ENCODE measurements around the gene PRRT1B. TPM values are rescaled to one million over a fixed set of nuclear protein-coding genes. Genes with fewer than 3 reads are reported as not detected.

The PRRT1B gene
- polyA plus RNA-seq, 1 donor from 2014 or later = not detected

DNA sequence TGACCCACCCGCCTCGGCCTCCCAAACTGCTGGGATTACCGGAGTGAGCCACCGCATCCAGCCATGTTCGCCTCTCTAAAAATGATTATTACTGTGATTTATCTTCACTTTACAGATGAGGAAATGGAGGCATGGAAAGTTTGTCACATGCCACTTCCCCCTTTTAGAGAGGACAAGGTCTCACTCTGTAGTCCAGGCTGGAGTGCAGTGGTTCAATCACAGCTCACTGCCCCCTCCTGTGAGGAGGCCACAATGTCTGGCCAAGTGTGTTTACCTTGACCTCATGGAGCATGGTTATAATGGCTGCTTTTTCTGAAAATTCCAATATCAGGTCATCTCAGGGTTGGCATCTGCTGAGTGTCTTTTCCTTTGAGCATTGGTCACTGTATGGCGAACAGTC, 6.7 kb downstream of the PRRT1B start:
- Mint-ChIP-seq H3K9me3 (peaks cover 2 to 10% (median 9%) of the 10 kb centered on the region in 3 donors), H3K4me1 (peaks cover 0 to 2% (median 0%) of the 10 kb centered on the region in 3 donors), H3K27ac (no peak overlapping the region), H3K27me3 (peaks cover 57% of the 10 kb centered on the region), H3K36me3 (peaks cover 4% of the 10 kb centered on the region), H3K4me3 (no peak overlapping the region)

- H3K4me1 Mint-ChIP-seq = peaks cover 0 to 2% (median 0%) of the 10 kb centered on the region in 3 donors
- H3K27me3 Mint-ChIP-seq = peaks cover 35% of the 10 kb centered on the region
- peaks cover 2% of the 10 kb centered on the region for H3K36me3 Mint-ChIP-seq
- no peak overlapping the region for H3K4me3 Mint-ChIP-seq
- H3K27ac Mint-ChIP-seq = no peak overlapping the region
- peaks cover 0 to 2% (median 1%) of the 10 kb centered on the region in 3 donors for H3K9me3 Mint-ChIP-seq
Measured at GRCh38 chr9:131554087-131554842, 8.9 kb downstream of the PRRT1B start.

- H3K36me3 Mint-ChIP-seq = peaks cover 2% of the 10 kb centered on the region
- peaks cover 29% of the 10 kb centered on the region for H3K27me3 Mint-ChIP-seq
- peaks cover 0 to 2% (median 0%) of the 10 kb centered on the region in 3 donors for H3K9me3 Mint-ChIP-seq
- H3K27ac Mint-ChIP-seq = no peak overlapping the region
- H3K4me3 Mint-ChIP-seq = no peak overlapping the region
- H3K4me1 Mint-ChIP-seq = peaks cover 0 to 2% (median 0%) of the 10 kb centered on the region in 3 donors
Measured at GRCh38 chr9:131554843-131555351, 9.6 kb downstream of the PRRT1B start.

DNA sequence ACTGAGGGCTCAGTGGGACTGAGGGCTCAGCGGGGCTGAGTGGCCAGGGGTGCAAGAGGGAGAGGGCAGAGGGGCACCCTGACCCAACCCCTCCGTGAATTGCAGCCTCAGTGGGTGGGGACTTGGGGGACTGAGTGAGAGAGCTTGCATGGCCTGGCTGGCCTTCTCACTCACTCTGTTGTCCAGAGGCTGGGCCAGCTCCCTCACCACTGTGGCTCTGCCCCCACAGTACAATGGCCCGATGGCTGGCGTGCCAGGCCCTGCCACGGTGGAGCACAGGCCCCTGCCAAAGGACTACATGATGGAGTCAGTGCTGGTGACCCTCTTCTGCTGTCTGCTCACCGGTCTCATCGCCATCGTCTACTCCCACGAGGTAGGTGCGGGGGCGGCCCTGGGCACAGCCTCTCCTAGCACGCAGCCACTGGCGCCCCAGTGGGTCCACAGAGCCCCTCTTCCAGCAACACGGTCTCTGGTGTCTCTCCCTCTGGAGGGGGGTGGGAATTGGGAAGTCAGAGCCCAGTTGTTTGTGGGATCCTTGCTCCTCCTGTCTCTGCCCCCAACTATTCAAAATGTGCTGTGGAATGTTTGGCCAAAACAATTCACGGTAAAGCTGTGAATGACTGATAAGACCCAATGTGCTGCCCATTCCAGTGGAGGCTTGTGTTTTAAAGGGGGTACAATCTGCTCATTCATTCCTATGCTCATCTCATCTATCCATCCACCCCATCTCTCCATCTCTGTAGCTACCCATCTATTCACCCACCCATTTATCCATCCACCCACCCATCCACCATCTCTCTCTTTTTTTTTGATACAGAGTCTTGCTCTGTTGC, 10.7 kb downstream of the PRRT1B start:
- peaks cover 0 to 2% (median 0%) of the 10 kb centered on the region in 3 donors for H3K4me1 Mint-ChIP-seq
- no peak overlapping the region for H3K4me3 Mint-ChIP-seq
- no peaks in the 10 kb centered on the region for H3K36me3 Mint-ChIP-seq
- H3K27me3 Mint-ChIP-seq = peaks cover 26% of the 10 kb centered on the region
- H3K9me3 Mint-ChIP-seq = peaks cover 0 to 2% (median 0%) of the 10 kb centered on the region in 3 donors
- H3K27ac Mint-ChIP-seq = peak overlapping the region in 1 of 3 donors; percentile 82

GRCh38 chr9:131557855-131558548, 12.7 kb downstream of the PRRT1B start:
- Mint-ChIP-seq H3K4me3 (peak overlapping the region in 1 of 4 donors; percentile 37), H3K4me1 (peaks cover 0 to 2% (median 0%) of the 10 kb centered on the region in 3 donors), H3K27ac (peak overlapping the region in 1 of 3 donors; percentile 50), H3K36me3 (peaks cover 2% of the 10 kb centered on the region), H3K9me3 (peaks cover 0 to 6% (median 0%) of the 10 kb centered on the region in 3 donors), H3K27me3 (peaks cover 23% of the 10 kb centered on the region)

- Mint-ChIP-seq H3K9me3 (peaks cover 0 to 6% (median 0%) of the 10 kb centered on the region in 3 donors), H3K27ac (peak overlapping the region in 2 of 3 donors; percentile 31 to 50), H3K27me3 (peaks cover 12% of the 10 kb centered on the region)
Measured at GRCh38 chr9:131559421-131560000, 14.2 kb downstream of the PRRT1B start.

GRCh38 chr9:131562032-131562959, 17.0 kb downstream of the PRRT1B start:
- H3K4me1 Mint-ChIP-seq = peaks cover 0 to 1% (median 0%) of the 10 kb centered on the region in 3 donors
- peaks cover 2% of the 10 kb centered on the region for H3K36me3 Mint-ChIP-seq
- peaks cover 0 to 6% (median 0%) of the 10 kb centered on the region in 3 donors for H3K9me3 Mint-ChIP-seq
- peak overlapping the region in 1 of 3 donors; percentile 86 for H3K27ac Mint-ChIP-seq
- H3K4me3 Mint-ChIP-seq = peak overlapping the region in 1 of 4 donors; percentile 39
- H3K27me3 Mint-ChIP-seq = no peaks in the 10 kb centered on the region

More at GRCh38 chr9:131559421-131560000, 14.2 kb downstream of the PRRT1B start:
- peaks cover 2% of the 10 kb centered on the region for H3K36me3 Mint-ChIP-seq
- no peak overlapping the region for H3K4me3 Mint-ChIP-seq
- no peaks in the 10 kb centered on the region for H3K4me1 Mint-ChIP-seq

GRCh38 chr9:131565369-131565768, 20.0 kb downstream of the PRRT1B start:
- Mint-ChIP-seq H3K27ac (peak overlapping the region in 1 of 3 donors; percentile 44), H3K4me1 (peaks cover 0 to 1% (median 0%) of the 10 kb centered on the region in 3 donors), H3K4me3 (peak overlapping the region in 1 of 4 donors; percentile 17), H3K36me3 (peaks cover 6% of the 10 kb centered on the region), H3K9me3 (peaks cover 0 to 4% (median 0%) of the 10 kb centered on the region in 3 donors), H3K27me3 (no peaks in the 10 kb centered on the region)

DNA sequence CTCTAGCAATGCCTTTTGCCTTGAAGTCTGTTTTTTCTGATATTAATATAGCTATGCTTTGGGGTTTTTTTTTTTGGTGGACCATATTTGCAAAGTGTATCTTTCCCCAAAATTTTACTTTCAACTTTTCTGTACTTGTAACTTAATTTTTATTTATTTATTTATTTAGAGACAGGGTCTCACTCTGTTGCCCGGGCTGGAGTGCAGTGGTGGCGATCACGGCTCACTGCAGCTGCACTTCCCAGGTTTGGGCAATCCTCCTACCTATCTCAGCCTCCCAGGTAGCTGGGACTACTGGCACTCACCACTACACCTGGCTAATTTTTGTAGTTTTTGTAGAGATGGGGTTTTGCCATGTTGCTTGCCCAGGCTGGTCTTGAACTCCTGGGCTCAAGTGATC, 20.8 kb downstream of the PRRT1B start:
- no peaks in the 10 kb centered on the region for H3K27me3 Mint-ChIP-seq
- peaks cover 7% of the 10 kb centered on the region for H3K36me3 Mint-ChIP-seq
- H3K4me3 Mint-ChIP-seq = peak overlapping the region in 1 of 4 donors; percentile 26
- H3K27ac Mint-ChIP-seq = peak overlapping the region in 2 of 3 donors; percentile 44 to 70
- H3K4me1 Mint-ChIP-seq = peaks cover 0 to 1% (median 0%) of the 10 kb centered on the region in 3 donors
- peaks cover 0 to 4% (median 0%) of the 10 kb centered on the region in 3 donors for H3K9me3 Mint-ChIP-seq

GRCh38 chr9:131567910-131568309, 22.6 kb downstream of the PRRT1B start:
- Mint-ChIP-seq H3K36me3 (peaks cover 6% of the 10 kb centered on the region), H3K4me1 (peaks cover 0 to 1% (median 0%) of the 10 kb centered on the region in 3 donors), H3K4me3 (peak overlapping the region in 1 of 4 donors; percentile 41), H3K9me3 (peaks cover 0 to under 1% (median 0%) of the 10 kb centered on the region in 3 donors), H3K27ac (peak overlapping the region in 1 of 3 donors; percentile 69), H3K27me3 (no peaks in the 10 kb centered on the region)

GRCh38 chr9:131574730-131575640, 29.7 kb downstream of the PRRT1B start:
- Mint-ChIP-seq H3K4me3 (no peak overlapping the region), H3K27ac (peak overlapping the region in 2 of 3 donors; percentile 43 to 80), H3K9me3 (no peaks in the 10 kb centered on the region), H3K4me1 (peaks cover 9 to 13% (median 12%) of the 10 kb centered on the region in 3 donors), H3K27me3 (no peaks in the 10 kb centered on the region), H3K36me3 (peaks cover 4% of the 10 kb centered on the region)
